WTC11 (cell line): ENCODE measurements around the gene WDR90. TPM values are rescaled to one million over a fixed set of nuclear protein-coding genes. Genes with fewer than 3 reads are reported as not detected.

Experiments used
- ATAC-seq: fragments of 200-7000 bp; cut with Tn5 transposase; 2 replicates; pipeline ENCODE4 v1.10.0; 2021; ENCODE audit warnings: mild to moderate bottlenecking, moderate library complexity
- CTCF ChIA-PET: fragments of 300-600 bp; sonication (Branson Sonifier 250); formaldehyde crosslinking; loops from one replicate; lab custom pipeline; 2021; ENCODE audit warnings: antibody characterized with exemption; lab: Charles Lee
- POLR2A ChIA-PET: fragments of 350-600 bp; sonication (Branson Sonifier 250); formaldehyde crosslinking; loops from one replicate; lab custom pipeline; 2021; ENCODE audit warnings: antibody characterized with exemption; lab: Charles Lee
- DNase-seq: peaks from one replicate; pipeline ENCODE4 v3.0.0; 2021; ENCODE audit warnings: low spot score
- H3K27ac Mint-ChIP-seq: 2 replicates; pipeline ENCODE4 v1.8.0; 2021; ENCODE audit warnings: mixed read lengths
- H3K27me3 Mint-ChIP-seq: 2 replicates; pipeline ENCODE4 v1.8.0; 2021; ENCODE audit warnings: low read depth, mild to moderate bottlenecking, moderate library complexity, mixed read lengths
- H3K36me3 Mint-ChIP-seq: 2 replicates; pipeline ENCODE4 v1.8.0; 2021; ENCODE audit warnings: mixed read lengths
- H3K4me1 Mint-ChIP-seq: 2 replicates; pipeline ENCODE4 v1.8.0; 2022; ENCODE audit warnings: mixed read lengths
- H3K4me3 Mint-ChIP-seq: 2 replicates; pipeline ENCODE4 v1.8.0; 2021; ENCODE audit warnings: mild to moderate bottlenecking, moderate library complexity, mixed read lengths
- H3K9me3 Mint-ChIP-seq: 2 replicates; pipeline ENCODE4 v1.8.0; 2021; ENCODE audit warnings: mixed read lengths
- ELF4 ChIP-seq: sonication (generic); formaldehyde crosslinking; IDR thresholded peaks from 2 replicates; pipeline ENCODE4 v1.8.1; 2022; ENCODE audit warnings: low read depth, mild to moderate bottlenecking, moderate library complexity, missing genetic modification reagents
- ETV6 ChIP-seq: sonication (generic); formaldehyde crosslinking; IDR thresholded peaks from 2 replicates; pipeline ENCODE4 v1.8.1; 2022; ENCODE audit warnings: mild to moderate bottlenecking, missing genetic modification reagents
- GABPB1 ChIP-seq: sonication (generic); formaldehyde crosslinking; IDR thresholded peaks from 2 replicates; pipeline ENCODE4 v1.8.1; 2023; ENCODE audit warnings: mild to moderate bottlenecking, missing genetic modification reagents
- NR1H2 ChIP-seq: sonication (generic); formaldehyde crosslinking; IDR thresholded peaks from 2 replicates; pipeline ENCODE4 v1.9.0; 2021; ENCODE audit warnings: mild to moderate bottlenecking, moderate library complexity, missing genetic modification reagents
- NR3C1 ChIP-seq: sonication (generic); formaldehyde crosslinking; conservative IDR thresholded peaks from 2 replicates; pipeline ENCODE4 v1.8.1; 2023; ENCODE audit warnings: low read depth, mild to moderate bottlenecking, missing genetic modification reagents
- OVOL2 ChIP-seq: fragments of 250-450 bp; sonication (Bioruptor Pico); IDR thresholded peaks from 2 replicates; pipeline ENCODE4 v1.9.0; 2021; ENCODE audit warnings: mild to moderate bottlenecking, borderline replicate concordance
- RORB ChIP-seq: fragments of 250-450 bp; sonication (Bioruptor Pico); IDR thresholded peaks from 2 replicates; pipeline ENCODE4 v1.9.0; 2021; ENCODE audit warnings: mild to moderate bottlenecking
- SP1 ChIP-seq: sonication (generic); formaldehyde crosslinking; conservative IDR thresholded peaks from 2 replicates; pipeline ENCODE4 v1.8.1; 2022; ENCODE audit warnings: missing genetic modification reagents
- TCF7 ChIP-seq: sonication (generic); formaldehyde crosslinking; IDR thresholded peaks from 2 replicates; pipeline ENCODE4 v1.8.0; 2022; ENCODE audit warnings: mild to moderate bottlenecking, low read depth, missing genetic modification reagents, moderate library complexity
- TEAD1 ChIP-seq: sonication (generic); formaldehyde crosslinking; IDR thresholded peaks from 2 replicates; pipeline ENCODE4 v1.8.0; 2022; ENCODE audit warnings: mild to moderate bottlenecking, missing genetic modification reagents
- TEAD4 ChIP-seq: sonication (generic); formaldehyde crosslinking; IDR thresholded peaks from 2 replicates; pipeline ENCODE4 v1.8.0; 2022; ENCODE audit warnings: mild to moderate bottlenecking, missing genetic modification reagents
- ZBTB21 ChIP-seq: sonication (generic); formaldehyde crosslinking; IDR thresholded peaks from 2 replicates; pipeline ENCODE4 v1.8.1; 2023; ENCODE audit warnings: mild to moderate bottlenecking, missing genetic modification reagents, borderline replicate concordance
- ZNF121 ChIP-seq: sonication (generic); formaldehyde crosslinking; IDR thresholded peaks from 2 replicates; pipeline ENCODE4 v1.8.0; 2023; ENCODE audit warnings: missing genetic modification reagents
- ZNF317 ChIP-seq: sonication (generic); formaldehyde crosslinking; IDR thresholded peaks from 2 replicates; pipeline ENCODE4 v1.8.1; 2023; ENCODE audit warnings: low read depth, mild to moderate bottlenecking, moderate library complexity, missing genetic modification reagents, borderline replicate concordance
- total RNA-seq: library from RNA; stranded (reverse); gene quantifications from 3 replicates; pipeline ENCODE4 v1.2.3, GENCODE V29; 2021
- TF ChIP-seq, protein P1 (sequence below): sonication (generic); formaldehyde crosslinking; IDR thresholded peaks from 2 replicates; pipeline ENCODE4 v1.8.0; 2022; ENCODE audit warnings: mild to moderate bottlenecking, missing genetic modification reagents
- TF ChIP-seq, protein P2 (sequence below): sonication (generic); formaldehyde crosslinking; IDR thresholded peaks from 2 replicates; pipeline ENCODE4 v1.8.1; 2023; ENCODE audit warnings: mild to moderate bottlenecking, moderate library complexity, missing genetic modification reagents
- TF ChIP-seq, protein P3 (sequence below): sonication (generic); formaldehyde crosslinking; IDR thresholded peaks from 2 replicates; pipeline ENCODE4 v1.8.0; 2023; ENCODE audit warnings: mild to moderate bottlenecking, missing genetic modification reagents
- TF ChIP-seq, protein P4 (sequence below): sonication (generic); formaldehyde crosslinking; IDR thresholded peaks from 2 replicates; pipeline ENCODE4 v1.8.1; 2023; ENCODE audit warnings: mild to moderate bottlenecking, missing genetic modification reagents
- TF ChIP-seq, protein P5 (sequence below): fragments of 250-450 bp; sonication (Bioruptor Pico); IDR thresholded peaks from 2 replicates; pipeline ENCODE4 v1.9.0; 2021; ENCODE audit warnings: moderate library complexity, mild to moderate bottlenecking, inconsistent platforms, borderline replicate concordance
- TF ChIP-seq, protein P6 (sequence below): sonication (generic); formaldehyde crosslinking; IDR thresholded peaks from 2 replicates; pipeline ENCODE4 v1.8.1; 2023; ENCODE audit warnings: mild to moderate bottlenecking, missing genetic modification reagents, moderate library complexity
- TF ChIP-seq, protein P7 (sequence below): fragments of 250-450 bp; sonication (Bioruptor Pico); IDR thresholded peaks from 2 replicates; pipeline ENCODE4 v2.1.2; 2022; ENCODE audit warnings: mild to moderate bottlenecking, moderate library complexity

Gene WDR90
- total RNA-seq, 1 experiment from 2014 or later: 75.8 TPM

DNA sequence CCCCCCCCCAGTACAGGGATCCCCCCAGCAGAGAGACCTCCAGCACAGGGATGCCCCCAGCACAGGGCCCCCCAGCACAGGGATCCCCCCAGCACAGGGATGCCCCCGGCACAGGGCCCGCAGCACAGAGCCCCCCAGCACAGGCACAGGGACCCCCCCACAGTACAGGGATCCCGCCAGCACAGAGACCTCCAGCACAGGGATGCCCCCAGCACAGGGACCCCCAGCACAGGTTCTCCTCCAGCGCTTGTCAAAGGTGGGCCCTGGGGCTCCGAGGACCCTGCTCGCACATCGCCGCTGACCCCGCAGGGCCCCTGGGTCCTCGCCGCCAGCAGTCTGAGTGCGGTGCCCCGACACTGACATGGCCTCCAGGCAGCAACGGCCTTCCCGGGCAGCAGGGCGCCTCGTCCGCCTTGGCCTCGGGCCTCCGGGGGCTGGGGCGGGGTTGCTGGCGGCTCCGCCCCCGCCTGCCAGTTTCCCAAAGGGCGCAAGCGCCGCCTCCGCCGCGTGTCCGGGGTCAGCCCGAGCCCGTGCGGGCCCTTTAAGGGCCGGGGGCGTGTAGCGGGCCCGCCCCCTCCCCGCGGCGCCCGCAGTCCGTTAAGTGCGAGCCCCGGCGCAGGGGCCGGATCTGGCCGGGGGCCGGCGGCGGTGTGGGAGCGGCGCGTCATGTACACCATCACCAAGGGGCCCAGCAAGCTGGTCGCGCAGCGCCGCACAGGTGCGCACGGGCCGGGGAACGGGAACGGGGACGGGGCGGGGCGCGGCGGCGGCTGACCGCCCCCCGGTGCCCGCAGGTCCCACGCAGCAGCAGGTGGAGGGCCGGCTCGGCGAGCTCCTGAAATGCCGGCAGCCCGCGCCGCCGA is 7.6 kb upstream of the WDR90 start, which contains the start of gene MCRIP2:
TSS of gene MCRIP2 (plus strand) at position 503 of the 863 bp plus-strand sequence. CDS start at position 667, 164 bp downstream.
- peaks cover 26% of the 10 kb centered on the region for H3K4me1 Mint-ChIP-seq
- H3K4me3 Mint-ChIP-seq: peak within 1 kb of the TSS; percentile 69
- POLR2A ChIA-PET: no interaction called here
- DNase-seq: peak; percentile 90
- H3K36me3 Mint-ChIP-seq: no peaks in the 10 kb centered on the region
- no peaks in the 10 kb centered on the region for H3K9me3 Mint-ChIP-seq
- CTCF ChIA-PET: interaction anchor here (1.0 to 1.9 kb wide), 4 partner anchors 19 to 62 kb away, joined by 3 to 8 read pairs (median 6); no protein-coding TSS in a partner anchor
- ATAC-seq: peak; percentile 58
- H3K27ac Mint-ChIP-seq: no peak within 1 kb of the TSS
- peaks cover 2% of the 10 kb centered on the region; the same call in 1 of the 2 replicates for H3K27me3 Mint-ChIP-seq
- no peak for TF ChIP-seq NR1H2 (CRISPR knock-in tag)
- TF ChIP-seq RORB (CRISPR knock-in tag): no peak
- no peak for TF ChIP-seq ZNF121 (CRISPR knock-in tag)
- TF ChIP-seq OVOL2 (CRISPR knock-in tag): no peak
- TF ChIP-seq, protein P1, sequence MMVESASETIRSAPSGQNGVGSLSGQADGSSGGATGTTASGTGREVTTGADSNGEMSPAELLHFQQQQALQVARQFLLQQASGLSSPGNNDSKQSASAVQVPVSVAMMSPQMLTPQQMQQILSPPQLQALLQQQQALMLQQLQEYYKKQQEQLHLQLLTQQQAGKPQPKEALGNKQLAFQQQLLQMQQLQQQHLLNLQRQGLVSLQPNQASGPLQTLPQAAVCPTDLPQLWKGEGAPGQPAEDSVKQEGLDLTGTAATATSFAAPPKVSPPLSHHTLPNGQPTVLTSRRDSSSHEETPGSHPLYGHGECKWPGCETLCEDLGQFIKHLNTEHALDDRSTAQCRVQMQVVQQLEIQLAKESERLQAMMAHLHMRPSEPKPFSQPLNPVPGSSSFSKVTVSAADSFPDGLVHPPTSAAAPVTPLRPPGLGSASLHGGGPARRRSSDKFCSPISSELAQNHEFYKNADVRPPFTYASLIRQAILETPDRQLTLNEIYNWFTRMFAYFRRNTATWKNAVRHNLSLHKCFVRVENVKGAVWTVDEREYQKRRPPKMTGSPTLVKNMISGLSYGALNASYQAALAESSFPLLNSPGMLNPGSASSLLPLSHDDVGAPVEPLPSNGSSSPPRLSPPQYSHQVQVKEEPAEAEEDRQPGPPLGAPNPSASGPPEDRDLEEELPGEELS: 0 out of 2 replicates have a peak, but pooled peaks have one; percentile 34
- TF ChIP-seq, protein P2, sequence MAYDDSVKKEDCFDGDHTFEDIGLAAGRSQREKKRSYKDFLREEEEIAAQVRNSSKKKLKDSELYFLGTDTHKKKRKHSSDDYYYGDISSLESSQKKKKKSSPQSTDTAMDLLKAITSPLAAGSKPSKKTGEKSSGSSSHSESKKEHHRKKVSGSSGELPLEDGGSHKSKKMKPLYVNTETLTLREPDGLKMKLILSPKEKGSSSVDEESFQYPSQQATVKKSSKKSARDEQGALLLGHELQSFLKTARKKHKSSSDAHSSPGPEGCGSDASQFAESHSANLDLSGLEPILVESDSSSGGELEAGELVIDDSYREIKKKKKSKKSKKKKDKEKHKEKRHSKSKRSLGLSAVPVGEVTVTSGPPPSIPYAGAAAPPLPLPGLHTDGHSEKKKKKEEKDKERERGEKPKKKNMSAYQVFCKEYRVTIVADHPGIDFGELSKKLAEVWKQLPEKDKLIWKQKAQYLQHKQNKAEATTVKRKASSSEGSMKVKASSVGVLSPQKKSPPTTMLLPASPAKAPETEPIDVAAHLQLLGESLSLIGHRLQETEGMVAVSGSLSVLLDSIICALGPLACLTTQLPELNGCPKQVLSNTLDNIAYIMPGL (CRISPR knock-in tag): peak; percentile 70
- TF ChIP-seq, protein P3, sequence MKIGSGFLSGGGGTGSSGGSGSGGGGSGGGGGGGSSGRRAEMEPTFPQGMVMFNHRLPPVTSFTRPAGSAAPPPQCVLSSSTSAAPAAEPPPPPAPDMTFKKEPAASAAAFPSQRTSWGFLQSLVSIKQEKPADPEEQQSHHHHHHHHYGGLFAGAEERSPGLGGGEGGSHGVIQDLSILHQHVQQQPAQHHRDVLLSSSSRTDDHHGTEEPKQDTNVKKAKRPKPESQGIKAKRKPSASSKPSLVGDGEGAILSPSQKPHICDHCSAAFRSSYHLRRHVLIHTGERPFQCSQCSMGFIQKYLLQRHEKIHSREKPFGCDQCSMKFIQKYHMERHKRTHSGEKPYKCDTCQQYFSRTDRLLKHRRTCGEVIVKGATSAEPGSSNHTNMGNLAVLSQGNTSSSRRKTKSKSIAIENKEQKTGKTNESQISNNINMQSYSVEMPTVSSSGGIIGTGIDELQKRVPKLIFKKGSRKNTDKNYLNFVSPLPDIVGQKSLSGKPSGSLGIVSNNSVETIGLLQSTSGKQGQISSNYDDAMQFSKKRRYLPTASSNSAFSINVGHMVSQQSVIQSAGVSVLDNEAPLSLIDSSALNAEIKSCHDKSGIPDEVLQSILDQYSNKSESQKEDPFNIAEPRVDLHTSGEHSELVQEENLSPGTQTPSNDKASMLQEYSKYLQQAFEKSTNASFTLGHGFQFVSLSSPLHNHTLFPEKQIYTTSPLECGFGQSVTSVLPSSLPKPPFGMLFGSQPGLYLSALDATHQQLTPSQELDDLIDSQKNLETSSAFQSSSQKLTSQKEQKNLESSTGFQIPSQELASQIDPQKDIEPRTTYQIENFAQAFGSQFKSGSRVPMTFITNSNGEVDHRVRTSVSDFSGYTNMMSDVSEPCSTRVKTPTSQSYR (CRISPR knock-in tag): peak; percentile 23; the same call in 1 of the 2 replicates
- no peak for TF ChIP-seq ZNF317 (CRISPR knock-in tag)
- TF ChIP-seq ELF4 (CRISPR knock-in tag): 0 out of 2 replicates have a peak, but pooled peaks have one; percentile 35
- TF ChIP-seq TCF7 (CRISPR knock-in tag): no peak; the same call in 1 of the 2 replicates
- TF ChIP-seq SP1 (CRISPR knock-in tag): peak; percentile 89
- TF ChIP-seq TEAD4: no peak
- TF ChIP-seq GABPB1 (CRISPR knock-in tag): peak; percentile 41
- TF ChIP-seq, protein P4, sequence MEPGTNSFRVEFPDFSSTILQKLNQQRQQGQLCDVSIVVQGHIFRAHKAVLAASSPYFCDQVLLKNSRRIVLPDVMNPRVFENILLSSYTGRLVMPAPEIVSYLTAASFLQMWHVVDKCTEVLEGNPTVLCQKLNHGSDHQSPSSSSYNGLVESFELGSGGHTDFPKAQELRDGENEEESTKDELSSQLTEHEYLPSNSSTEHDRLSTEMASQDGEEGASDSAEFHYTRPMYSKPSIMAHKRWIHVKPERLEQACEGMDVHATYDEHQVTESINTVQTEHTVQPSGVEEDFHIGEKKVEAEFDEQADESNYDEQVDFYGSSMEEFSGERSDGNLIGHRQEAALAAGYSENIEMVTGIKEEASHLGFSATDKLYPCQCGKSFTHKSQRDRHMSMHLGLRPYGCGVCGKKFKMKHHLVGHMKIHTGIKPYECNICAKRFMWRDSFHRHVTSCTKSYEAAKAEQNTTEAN (CRISPR knock-in tag): no peak; the same call in 1 of the 2 replicates
- TF ChIP-seq, protein P5, sequence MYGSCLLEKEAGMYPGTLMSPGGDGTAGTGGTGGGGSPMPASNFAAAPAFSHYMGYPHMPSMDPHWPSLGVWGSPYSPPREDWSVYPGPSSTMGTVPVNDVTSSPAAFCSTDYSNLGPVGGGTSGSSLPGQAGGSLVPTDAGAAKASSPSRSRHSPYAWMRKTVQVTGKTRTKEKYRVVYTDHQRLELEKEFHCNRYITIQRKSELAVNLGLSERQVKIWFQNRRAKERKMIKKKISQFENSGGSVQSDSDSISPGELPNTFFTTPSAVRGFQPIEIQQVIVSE: no peak
- TF ChIP-seq NR3C1 (CRISPR knock-in tag): no peak; the same call in 1 of the 2 replicates
- TF ChIP-seq ZBTB21 (CRISPR knock-in tag): peak; percentile 41; the same call in 1 of the 2 replicates
- TF ChIP-seq, protein P6, sequence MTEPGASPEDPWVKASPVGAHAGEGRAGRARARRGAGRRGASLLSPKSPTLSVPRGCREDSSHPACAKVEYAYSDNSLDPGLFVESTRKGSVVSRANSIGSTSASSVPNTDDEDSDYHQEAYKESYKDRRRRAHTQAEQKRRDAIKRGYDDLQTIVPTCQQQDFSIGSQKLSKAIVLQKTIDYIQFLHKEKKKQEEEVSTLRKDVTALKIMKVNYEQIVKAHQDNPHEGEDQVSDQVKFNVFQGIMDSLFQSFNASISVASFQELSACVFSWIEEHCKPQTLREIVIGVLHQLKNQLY (CRISPR knock-in tag): no peak
- peak; percentile 63; the same call in 1 of the 2 replicates for TF ChIP-seq ETV6 (CRISPR knock-in tag)
- TF ChIP-seq, protein P7, sequence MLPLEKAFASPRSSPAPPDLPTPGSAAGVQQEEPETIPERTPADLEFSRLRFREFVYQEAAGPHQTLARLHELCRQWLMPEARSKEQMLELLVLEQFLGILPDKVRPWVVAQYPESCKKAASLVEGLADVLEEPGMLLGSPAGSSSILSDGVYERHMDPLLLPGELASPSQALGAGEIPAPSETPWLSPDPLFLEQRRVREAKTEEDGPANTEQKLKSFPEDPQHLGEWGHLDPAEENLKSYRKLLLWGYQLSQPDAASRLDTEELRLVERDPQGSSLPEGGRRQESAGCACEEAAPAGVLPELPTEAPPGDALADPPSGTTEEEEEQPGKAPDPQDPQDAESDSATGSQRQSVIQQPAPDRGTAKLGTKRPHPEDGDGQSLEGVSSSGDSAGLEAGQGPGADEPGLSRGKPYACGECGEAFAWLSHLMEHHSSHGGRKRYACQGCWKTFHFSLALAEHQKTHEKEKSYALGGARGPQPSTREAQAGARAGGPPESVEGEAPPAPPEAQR: no peak
- no peak for TF ChIP-seq TEAD1 (CRISPR knock-in tag)
